Endodermal cell (in vitro differentiated cells): ENCODE measurements around the gene GALNT18. TPM values are rescaled to one million over a fixed set of nuclear protein-coding genes. Genes with fewer than 3 reads are reported as not detected.

Source experiments
- DNase-seq: peaks from one replicate; pipeline ENCODE4 v3.0.0-alpha.2; 2017
- H3K27ac ChIP-seq: 2 replicates; pipeline ENCODE4 v1.5.1; 2013; ENCODE audit warnings: mild to moderate bottlenecking, low read depth, low read length, moderate library complexity
- H3K27me3 ChIP-seq: 2 replicates; pipeline ENCODE4 v1.6.1; 2013; ENCODE audit warnings: mild to moderate bottlenecking, low read length, moderate library complexity; ENCODE audit not compliant: insufficient read depth, control insufficient read depth, poor library complexity, severe bottlenecking
- H3K36me3 ChIP-seq: 2 replicates; pipeline ENCODE4 v1.7.0; 2013; ENCODE audit warnings: mild to moderate bottlenecking, low read length, moderate library complexity; ENCODE audit not compliant: control insufficient read depth, insufficient read depth
- H3K4me1 ChIP-seq: one replicate; pipeline ENCODE4 v1.7.0; 2013; ENCODE audit warnings: low read length; ENCODE audit not compliant: control insufficient read depth, insufficient read depth
- H3K4me3 ChIP-seq: 2 replicates; pipeline ENCODE4 v1.5.1; 2013; ENCODE audit warnings: mild to moderate bottlenecking, low read length, moderate library complexity
- H3K9ac ChIP-seq: 2 replicates; pipeline ENCODE4 v1.6.1; 2013; ENCODE audit warnings: mild to moderate bottlenecking, low read length, moderate library complexity; ENCODE audit not compliant: poor library complexity, severe bottlenecking; ENCODE audit errors: extremely low read depth
- H3K9me3 ChIP-seq: 2 replicates; pipeline ENCODE4 v1.6.1; 2013; ENCODE audit warnings: mild to moderate bottlenecking, low read length, moderate library complexity; ENCODE audit not compliant: control insufficient read depth
- H3K27ac Mint-ChIP-seq: 2 replicates; pipeline ENCODE4 v1.8.0; 2020; ENCODE audit warnings: mixed read lengths
- H3K27me3 Mint-ChIP-seq: 2 replicates; pipeline ENCODE4 v1.8.0; 2021; ENCODE audit warnings: mild to moderate bottlenecking, mixed read lengths; ENCODE audit not compliant: insufficient read depth
- H3K36me3 Mint-ChIP-seq: 2 replicates; pipeline ENCODE4 v1.8.0; 2020; ENCODE audit warnings: low read depth, mixed read lengths
- H3K4me1 Mint-ChIP-seq: 2 replicates; pipeline ENCODE4 v1.8.0; 2020; ENCODE audit warnings: mixed read lengths
- H3K4me3 Mint-ChIP-seq: 2 replicates; pipeline ENCODE4 v1.8.0; 2020; ENCODE audit warnings: mild to moderate bottlenecking, moderate library complexity, mixed read lengths
- H3K9me3 Mint-ChIP-seq: 2 replicates; pipeline ENCODE4 v1.8.0; 2020; ENCODE audit warnings: mild to moderate bottlenecking, mixed read lengths
- WGBS, 2 experiments: methylation state at CpG; one replicate each; pipeline versions ENCODE4 v1.1.5 to v1.1.7; 2013; ENCODE audit warnings: missing lambda C conversion rate in 2 of 2, mixed read lengths in 1 of 2; ENCODE audit not compliant: insufficient coverage in 1 of 2, insufficient read length in 1 of 2; 5-methylcytosine and 5-hydroxymethylcytosine counted together
- total RNA-seq, 2 donors: library from RNA; stranded (reverse); fragmentation: NEBNext Ultra II Directional in 1 of 2; extraction: Animal tissue kit (Norgen Biotek cat#: 25700) in 1 of 2; gene quantifications; 2 replicates in 1 of 2; 3 replicates in 1 of 2; pipeline ENCODE4 v1.2.1, GENCODE V29; 2021
- TF ChIP-seq, protein P1 (sequence below): fragments of 200-600 bp; sonication (generic); conservative IDR thresholded peaks from 2 replicates; pipeline ENCODE4 v1.5.0; 2021; ENCODE audit warnings: antibody characterized with exemption, mild to moderate bottlenecking

The GALNT18 gene
- total RNA-seq, 2 donors from 2014 or later = 5.1 to 9.9 TPM

GRCh38 chr11:11425806-11426205 lies 196.0 kb downstream of the GALNT18 start:
- Histone ChIP-seq H3K9ac (no peak overlapping the region), H3K27ac (no peak overlapping the region), H3K4me1 (peaks cover 3% of the 10 kb centered on the region), H3K4me3 (no peak overlapping the region), H3K9me3 (no peaks in the 10 kb centered on the region), H3K36me3 (no peaks in the 10 kb centered on the region), H3K27me3 (no peaks in the 10 kb centered on the region)
- Mint-ChIP-seq H3K4me3 (no peak overlapping the region), H3K36me3 (no peaks in the 10 kb centered on the region), H3K4me1 (peaks cover 20% of the 10 kb centered on the region), H3K27ac (no peak overlapping the region), H3K27me3 (peaks cover 7% of the 10 kb centered on the region), H3K9me3 (no peaks in the 10 kb centered on the region)
- DNase-seq = no peak
- TF ChIP-seq, protein P1, sequence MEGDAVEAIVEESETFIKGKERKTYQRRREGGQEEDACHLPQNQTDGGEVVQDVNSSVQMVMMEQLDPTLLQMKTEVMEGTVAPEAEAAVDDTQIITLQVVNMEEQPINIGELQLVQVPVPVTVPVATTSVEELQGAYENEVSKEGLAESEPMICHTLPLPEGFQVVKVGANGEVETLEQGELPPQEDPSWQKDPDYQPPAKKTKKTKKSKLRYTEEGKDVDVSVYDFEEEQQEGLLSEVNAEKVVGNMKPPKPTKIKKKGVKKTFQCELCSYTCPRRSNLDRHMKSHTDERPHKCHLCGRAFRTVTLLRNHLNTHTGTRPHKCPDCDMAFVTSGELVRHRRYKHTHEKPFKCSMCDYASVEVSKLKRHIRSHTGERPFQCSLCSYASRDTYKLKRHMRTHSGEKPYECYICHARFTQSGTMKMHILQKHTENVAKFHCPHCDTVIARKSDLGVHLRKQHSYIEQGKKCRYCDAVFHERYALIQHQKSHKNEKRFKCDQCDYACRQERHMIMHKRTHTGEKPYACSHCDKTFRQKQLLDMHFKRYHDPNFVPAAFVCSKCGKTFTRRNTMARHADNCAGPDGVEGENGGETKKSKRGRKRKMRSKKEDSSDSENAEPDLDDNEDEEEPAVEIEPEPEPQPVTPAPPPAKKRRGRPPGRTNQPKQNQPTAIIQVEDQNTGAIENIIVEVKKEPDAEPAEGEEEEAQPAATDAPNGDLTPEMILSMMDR = no peak
- whole genome bisulfite sequencing, 2 experiments = 90 to 97% methylated on average over 1 to 5 of the region's 5 CpGs

GRCh38 chr11:11424688-11425087 lies 197.1 kb downstream of the GALNT18 start:
- no peaks in the 10 kb centered on the region for H3K9me3 Mint-ChIP-seq
- 95 to 100% methylated on average over 5 to 7 of the region's 7 CpGs for WGBS, 2 experiments
- Histone ChIP-seq H3K9ac (no peak overlapping the region), H3K27ac (no peak overlapping the region), H3K4me3 (no peak overlapping the region), H3K9me3 (no peaks in the 10 kb centered on the region), H3K4me1 (peaks cover 3% of the 10 kb centered on the region), H3K27me3 (no peaks in the 10 kb centered on the region), H3K36me3 (no peaks in the 10 kb centered on the region)
- TF ChIP-seq, protein P1 = no peak
- DNase-seq = no peak
- H3K4me1 Mint-ChIP-seq = peaks cover 20% of the 10 kb centered on the region
- peak overlapping the region; percentile 49 for H3K27ac Mint-ChIP-seq
- peaks cover 7% of the 10 kb centered on the region for H3K27me3 Mint-ChIP-seq
- no peaks in the 10 kb centered on the region for H3K36me3 Mint-ChIP-seq
- no peak overlapping the region for H3K4me3 Mint-ChIP-seq

- H3K4me1 ChIP-seq = peaks cover 3% of the 10 kb centered on the region
- H3K9me3 ChIP-seq = no peaks in the 10 kb centered on the region
- peaks cover 7% of the 10 kb centered on the region for H3K27me3 Mint-ChIP-seq
- no peak overlapping the region for H3K9ac ChIP-seq
- 81 to 100% methylated on average over 4 to 5 of the region's 5 CpGs for WGBS, 2 experiments
- no peak overlapping the region for H3K27ac ChIP-seq
- peaks cover 19% of the 10 kb centered on the region for H3K4me1 Mint-ChIP-seq
- TF ChIP-seq, protein P1 = no peak
- no peak for DNase-seq
- no peaks in the 10 kb centered on the region for H3K36me3 ChIP-seq
- no peak overlapping the region for H3K4me3 Mint-ChIP-seq
- no peak overlapping the region for H3K4me3 ChIP-seq
- H3K36me3 Mint-ChIP-seq = no peaks in the 10 kb centered on the region
- no peak overlapping the region for H3K27ac Mint-ChIP-seq
- H3K27me3 ChIP-seq = no peaks in the 10 kb centered on the region
- no peaks in the 10 kb centered on the region for H3K9me3 Mint-ChIP-seq
Measured at GRCh38 chr11:11422411-11423128, 199.2 kb downstream of the GALNT18 start.
